Effector CD4-positive, alpha-beta T cell (primary cell): Measurements from ENCODE around the gene JAZF1.
"Not testable (repeated sequence)": the region's sequence is repeated elsewhere in the genome, so short reads cannot be mapped to it uniquely, and the experiment has no call there.

ENCODE experiments used
- DNase-seq: peaks from one replicate; pipeline ENCODE4 v3.0.0-alpha.2; 2020

JAZF1 gene

GRCh38 chr7:27925573-27926201 lies 254.9 kb downstream of the JAZF1 start:
- DNase-seq = no peak

- DNase-seq = no peak
Measured at GRCh38 chr7:27923642-27923980, 257.0 kb downstream of the JAZF1 start.

GRCh38 chr7:27922907-27923641 lies 257.5 kb downstream of the JAZF1 start:
- no peak for DNase-seq

- not testable (repeated sequence) for DNase-seq
Measured at GRCh38 chr7:27922389-27922788, 258.2 kb downstream of the JAZF1 start.

GRCh38 chr7:27921081-27921836 lies 259.3 kb downstream of the JAZF1 start:
- no peak for DNase-seq

GRCh38 chr7:27920281-27920946 lies 260.2 kb downstream of the JAZF1 start:
- no peak for DNase-seq

GRCh38 chr7:27918503-27918902 lies 262.1 kb downstream of the JAZF1 start:
- no peak for DNase-seq

- DNase-seq = no peak
Measured at GRCh38 chr7:27917774-27918314, 262.8 kb downstream of the JAZF1 start.

GRCh38 chr7:27917119-27917518 lies 263.5 kb downstream of the JAZF1 start:
- no peak for DNase-seq

GRCh38 chr7:27916372-27916771 lies 264.2 kb downstream of the JAZF1 start:
- DNase-seq = no peak

GRCh38 chr7:27914409-27914808 lies 266.2 kb downstream of the JAZF1 start:
- no peak for DNase-seq

- no peak for DNase-seq
Measured at GRCh38 chr7:27912751-27913150, 267.8 kb downstream of the JAZF1 start.

- DNase-seq = no peak
Measured at GRCh38 chr7:27911920-27912319, 268.7 kb downstream of the JAZF1 start.

- no peak for DNase-seq
Measured at GRCh38 chr7:27910326-27910725, 270.3 kb downstream of the JAZF1 start.

- DNase-seq = no peak
Measured at GRCh38 chr7:27908534-27909165, 271.9 kb downstream of the JAZF1 start.

- DNase-seq = no peak
Measured at GRCh38 chr7:27906385-27907091, 274.1 kb downstream of the JAZF1 start.

GRCh38 chr7:27905951-27906350 lies 274.6 kb downstream of the JAZF1 start:
- DNase-seq = no peak

- DNase-seq = no peak
Measured at GRCh38 chr7:27901028-27901760, 279.4 kb downstream of the JAZF1 start.

- no peak for DNase-seq
Measured at GRCh38 chr7:27900006-27900405, 280.6 kb downstream of the JAZF1 start.

- no peak for DNase-seq
Measured at GRCh38 chr7:27899601-27900000, 281.0 kb downstream of the JAZF1 start.

GRCh38 chr7:27897441-27897847 lies 283.2 kb downstream of the JAZF1 start:
- no peak for DNase-seq
